IPS-11a (cell line): Measurements from ENCODE around the gene THOC2.
"Not testable (repeated sequence)": the region's sequence is repeated elsewhere in the genome, so short reads cannot be mapped to it uniquely, and the experiment has no call there.

Experiments used
- H3K4me3 ChIP-seq: one replicate; pipeline ENCODE4 v1.5.1; 2013; ENCODE audit warnings: low read depth, low read length, control low read depth

THOC2 gene, protein sequence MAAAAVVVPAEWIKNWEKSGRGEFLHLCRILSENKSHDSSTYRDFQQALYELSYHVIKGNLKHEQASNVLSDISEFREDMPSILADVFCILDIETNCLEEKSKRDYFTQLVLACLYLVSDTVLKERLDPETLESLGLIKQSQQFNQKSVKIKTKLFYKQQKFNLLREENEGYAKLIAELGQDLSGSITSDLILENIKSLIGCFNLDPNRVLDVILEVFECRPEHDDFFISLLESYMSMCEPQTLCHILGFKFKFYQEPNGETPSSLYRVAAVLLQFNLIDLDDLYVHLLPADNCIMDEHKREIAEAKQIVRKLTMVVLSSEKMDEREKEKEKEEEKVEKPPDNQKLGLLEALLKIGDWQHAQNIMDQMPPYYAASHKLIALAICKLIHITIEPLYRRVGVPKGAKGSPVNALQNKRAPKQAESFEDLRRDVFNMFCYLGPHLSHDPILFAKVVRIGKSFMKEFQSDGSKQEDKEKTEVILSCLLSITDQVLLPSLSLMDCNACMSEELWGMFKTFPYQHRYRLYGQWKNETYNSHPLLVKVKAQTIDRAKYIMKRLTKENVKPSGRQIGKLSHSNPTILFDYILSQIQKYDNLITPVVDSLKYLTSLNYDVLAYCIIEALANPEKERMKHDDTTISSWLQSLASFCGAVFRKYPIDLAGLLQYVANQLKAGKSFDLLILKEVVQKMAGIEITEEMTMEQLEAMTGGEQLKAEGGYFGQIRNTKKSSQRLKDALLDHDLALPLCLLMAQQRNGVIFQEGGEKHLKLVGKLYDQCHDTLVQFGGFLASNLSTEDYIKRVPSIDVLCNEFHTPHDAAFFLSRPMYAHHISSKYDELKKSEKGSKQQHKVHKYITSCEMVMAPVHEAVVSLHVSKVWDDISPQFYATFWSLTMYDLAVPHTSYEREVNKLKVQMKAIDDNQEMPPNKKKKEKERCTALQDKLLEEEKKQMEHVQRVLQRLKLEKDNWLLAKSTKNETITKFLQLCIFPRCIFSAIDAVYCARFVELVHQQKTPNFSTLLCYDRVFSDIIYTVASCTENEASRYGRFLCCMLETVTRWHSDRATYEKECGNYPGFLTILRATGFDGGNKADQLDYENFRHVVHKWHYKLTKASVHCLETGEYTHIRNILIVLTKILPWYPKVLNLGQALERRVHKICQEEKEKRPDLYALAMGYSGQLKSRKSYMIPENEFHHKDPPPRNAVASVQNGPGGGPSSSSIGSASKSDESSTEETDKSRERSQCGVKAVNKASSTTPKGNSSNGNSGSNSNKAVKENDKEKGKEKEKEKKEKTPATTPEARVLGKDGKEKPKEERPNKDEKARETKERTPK (N-terminal part only)

GRCh38 chrX:123732670-123733363, at the start of gene THOC2:
Gene THOC2 (minus strand): TSS chrX:123733052. CDS start chrX:123733022, 30 bp downstream.
- H3K4me3 ChIP-seq, result peak within 1 kb of the TSS; percentile 77

DNA sequence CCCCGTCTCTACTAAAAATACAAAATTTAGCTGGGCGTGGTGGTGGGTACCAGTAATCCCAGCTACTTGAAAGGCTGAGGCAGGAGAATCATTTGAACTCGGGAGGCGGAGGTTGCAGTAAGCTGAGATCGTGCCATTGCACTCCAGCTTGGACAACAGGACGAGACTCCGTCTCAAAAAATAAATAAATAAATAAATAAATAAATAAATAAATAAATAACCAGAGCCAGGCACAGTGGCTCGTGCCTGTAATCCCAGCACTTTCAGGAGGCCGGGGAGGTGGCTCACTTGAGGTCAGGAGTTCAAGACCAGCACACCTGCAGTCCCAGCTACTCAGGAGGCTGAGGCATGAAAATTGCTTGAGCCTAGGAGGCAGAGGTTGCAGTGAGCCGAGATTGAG, 48.9 kb upstream of the THOC2 start:
- H3K4me3 ChIP-seq, result not testable (repeated sequence)

GRCh38 chrX:123779908-123780396, 47.1 kb upstream of the THOC2 start:
- no peak overlapping the region for H3K4me3 ChIP-seq

- H3K4me3 ChIP-seq, result no peak overlapping the region
These were observed 40.6 kb upstream of the THOC2 start for GRCh38 chrX:123773258-123773988.

DNA sequence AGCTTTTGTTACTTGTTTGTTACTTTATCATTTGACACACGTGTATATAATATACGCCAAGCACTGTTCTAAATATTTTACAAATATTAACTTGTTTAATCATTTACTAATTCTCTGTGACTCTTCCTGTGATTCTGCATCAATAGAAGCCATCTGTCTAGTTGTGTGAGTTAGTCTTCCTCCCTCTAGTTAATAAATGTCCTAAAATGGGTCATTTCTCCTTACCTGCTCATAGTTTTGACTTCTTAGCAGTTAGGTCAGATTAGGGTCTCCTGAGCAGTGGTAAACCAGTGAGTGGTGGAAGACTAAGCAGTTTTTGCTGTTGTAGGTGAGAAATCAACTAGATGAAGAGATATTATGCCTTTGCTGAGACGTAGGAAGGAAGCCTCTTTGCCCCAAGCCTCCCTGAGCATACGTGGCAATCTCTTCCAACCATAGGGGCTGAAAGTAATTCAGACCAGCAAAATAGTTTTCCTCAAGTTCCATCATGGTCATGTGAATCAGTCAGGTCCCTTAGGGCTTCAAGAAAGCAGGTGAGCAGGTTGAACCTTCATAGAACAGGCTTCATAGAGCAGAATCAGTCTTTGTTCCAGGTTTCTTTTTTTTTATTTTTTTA, 38.7 kb upstream of the THOC2 start:
- no peak overlapping the region for H3K4me3 ChIP-seq

DNA sequence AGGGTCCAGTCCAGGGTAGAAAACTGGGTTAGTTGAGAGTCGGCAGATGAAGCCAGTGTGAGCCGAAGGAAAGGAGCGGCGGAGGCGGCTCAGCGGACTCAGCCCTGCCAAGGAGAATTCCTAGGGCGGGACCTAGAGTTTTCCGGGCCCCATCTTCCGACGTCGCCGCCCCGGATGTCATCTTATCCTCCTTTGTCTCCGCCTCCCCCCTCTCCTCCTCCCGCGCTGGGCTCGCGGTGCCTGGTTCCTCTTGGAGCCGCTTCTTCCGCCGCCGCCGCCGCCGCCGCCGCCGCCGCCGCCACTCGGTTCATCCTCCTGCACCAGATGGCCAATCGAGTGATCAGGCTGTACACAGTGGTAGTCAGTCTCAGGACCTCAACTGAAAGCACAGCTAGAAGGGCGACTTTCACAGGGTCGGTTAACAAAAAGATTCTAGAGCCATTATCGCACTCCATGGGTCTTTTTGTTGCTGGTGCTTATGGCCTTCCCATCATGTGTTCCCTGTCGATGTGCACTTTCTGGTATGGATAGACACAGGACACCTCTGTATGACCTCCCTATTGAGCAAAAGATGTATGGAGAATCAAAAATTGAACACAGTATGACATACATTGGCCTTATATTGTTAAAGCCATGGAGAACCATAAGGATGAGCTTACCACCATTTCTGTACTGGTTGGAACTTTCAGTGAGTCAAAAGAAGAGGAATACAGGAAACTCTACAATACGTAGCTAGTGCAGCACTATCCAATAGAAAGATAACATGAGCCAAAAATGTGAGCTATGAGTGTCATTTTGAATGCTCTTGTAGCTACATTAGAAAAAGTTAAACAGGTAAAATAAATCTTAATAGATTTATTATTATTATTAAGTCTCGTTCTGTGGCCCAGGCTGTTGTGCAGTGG, 32.4 kb upstream of the THOC2 start:
- peak overlapping the region; percentile 21 for H3K4me3 ChIP-seq

- not testable (repeated sequence) for H3K4me3 ChIP-seq
These were observed 27.0 kb upstream of the THOC2 start for GRCh38 chrX:123759849-123760248.

DNA sequence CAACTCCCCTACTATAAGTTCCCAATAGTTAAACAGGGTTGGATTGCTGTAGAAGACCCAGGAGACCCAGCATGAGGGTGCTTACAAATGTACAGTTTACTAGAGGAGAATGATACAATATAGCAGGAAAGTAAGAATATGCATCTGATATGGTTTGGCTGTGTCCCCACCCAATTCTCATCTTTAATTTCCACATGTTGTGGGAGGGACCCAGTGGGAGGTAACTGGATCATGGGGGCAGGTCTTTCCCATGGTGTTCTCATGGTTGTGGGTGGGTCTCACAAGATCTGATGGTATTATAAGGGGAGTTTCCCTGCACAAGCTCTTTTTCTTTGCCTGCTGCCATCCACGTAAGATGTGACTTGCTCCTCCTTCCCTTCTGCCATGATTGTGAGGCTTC, 24.9 kb upstream of the THOC2 start:
- not testable (repeated sequence) for H3K4me3 ChIP-seq

DNA sequence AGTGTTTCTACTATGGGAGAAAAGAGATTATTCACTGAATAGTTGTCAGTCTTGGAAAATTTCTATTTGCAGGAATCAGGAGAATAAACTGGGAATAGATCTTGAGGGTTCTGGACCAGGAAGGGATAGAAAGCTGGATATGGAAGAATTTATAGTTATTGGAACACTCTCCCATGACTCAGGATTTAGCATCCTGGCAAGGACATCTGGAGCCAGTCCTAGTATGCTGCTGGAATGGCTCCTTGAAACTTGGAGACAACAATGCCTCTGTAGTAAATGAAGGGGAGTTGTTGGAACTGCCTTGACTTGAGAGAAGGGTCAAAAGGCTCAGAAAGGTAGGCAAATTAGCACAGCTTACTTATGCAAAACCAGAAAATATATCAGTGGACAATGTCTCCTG, 23.5 kb upstream of the THOC2 start:
- no peak overlapping the region for H3K4me3 ChIP-seq

DNA sequence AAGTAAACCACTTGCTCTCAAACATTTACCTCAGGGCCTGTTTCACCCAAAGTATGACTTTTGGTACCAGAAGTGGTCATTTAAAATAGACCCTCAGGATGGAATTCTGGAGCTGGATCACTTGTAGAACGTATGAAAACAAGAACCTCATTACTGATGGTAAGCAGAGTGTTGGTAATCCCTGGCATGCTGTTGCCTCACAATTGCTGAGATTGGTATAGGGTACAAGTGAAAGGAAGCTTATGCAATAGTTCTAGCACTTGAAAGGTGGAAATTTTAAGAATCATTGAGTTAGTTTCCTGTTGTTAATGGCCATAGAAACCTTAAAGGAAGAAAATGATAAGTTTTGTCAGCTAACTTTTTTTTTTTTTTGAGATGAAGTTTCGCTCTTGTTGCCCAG, 22.3 kb upstream of the THOC2 start:
- no peak overlapping the region for H3K4me3 ChIP-seq

GRCh38 chrX:123753656-123754350, 21.0 kb upstream of the THOC2 start:
- no peak overlapping the region for H3K4me3 ChIP-seq

DNA sequence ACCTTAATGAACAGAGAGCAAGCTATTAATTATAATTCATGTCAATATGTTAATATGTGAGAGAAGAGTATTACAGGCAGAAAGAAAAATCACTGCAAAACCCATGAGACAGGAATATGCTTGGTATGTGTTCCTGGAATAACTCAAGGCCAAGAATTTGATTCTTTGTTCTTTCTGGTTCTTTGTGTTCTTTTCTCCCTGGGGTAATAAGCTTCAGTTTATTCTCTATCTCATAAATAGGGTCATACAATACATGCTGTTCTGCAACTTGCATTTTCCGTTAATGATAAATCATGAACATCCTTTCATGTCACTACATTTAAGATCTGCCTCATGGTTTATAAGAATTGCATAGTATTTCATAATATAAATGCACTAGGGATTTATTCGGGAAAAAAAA, 16.8 kb upstream of the THOC2 start:
- no peak overlapping the region for H3K4me3 ChIP-seq

DNA sequence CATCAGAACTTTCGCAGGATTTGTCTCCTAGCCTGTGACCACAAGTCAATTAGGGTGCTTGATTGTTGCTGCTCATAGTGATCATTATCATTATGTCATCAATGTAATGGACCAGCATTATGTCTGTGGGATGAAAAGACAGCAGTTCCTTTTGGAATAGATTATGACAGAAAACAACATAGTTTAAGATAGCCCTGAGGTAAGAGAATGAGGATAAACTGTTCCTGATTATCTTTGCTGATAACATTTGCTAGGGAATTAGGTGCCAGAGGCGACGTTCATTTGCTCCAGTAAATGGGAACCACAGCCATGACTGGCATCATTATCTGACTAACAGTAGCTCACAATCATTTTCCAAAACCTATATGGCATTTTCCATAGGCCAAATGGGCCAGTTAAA, 12.7 kb upstream of the THOC2 start:
- H3K4me3 ChIP-seq, result no peak overlapping the region

- no peak overlapping the region for H3K4me3 ChIP-seq
These were observed 10.5 kb upstream of the THOC2 start for GRCh38 chrX:123743312-123743711.

DNA sequence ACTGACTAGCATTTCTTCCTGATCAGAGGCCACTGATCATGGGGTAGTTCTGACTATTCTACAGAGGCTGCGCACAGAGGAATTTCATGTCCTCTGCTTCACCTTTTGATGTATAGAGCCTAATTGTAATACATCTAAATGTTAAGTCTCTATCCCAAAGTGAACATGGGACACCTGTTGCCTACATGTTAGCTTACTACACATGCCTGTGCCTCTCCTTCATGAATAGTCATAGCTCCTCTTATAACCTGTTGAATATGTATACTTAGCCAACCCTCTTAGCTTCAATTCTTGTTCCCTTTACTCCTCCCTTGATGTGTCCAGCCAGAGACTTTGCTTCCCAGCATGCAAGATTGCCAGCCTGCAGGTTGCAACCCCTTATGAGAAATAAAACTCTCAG, 9.6 kb upstream of the THOC2 start:
- no peak overlapping the region for H3K4me3 ChIP-seq

DNA sequence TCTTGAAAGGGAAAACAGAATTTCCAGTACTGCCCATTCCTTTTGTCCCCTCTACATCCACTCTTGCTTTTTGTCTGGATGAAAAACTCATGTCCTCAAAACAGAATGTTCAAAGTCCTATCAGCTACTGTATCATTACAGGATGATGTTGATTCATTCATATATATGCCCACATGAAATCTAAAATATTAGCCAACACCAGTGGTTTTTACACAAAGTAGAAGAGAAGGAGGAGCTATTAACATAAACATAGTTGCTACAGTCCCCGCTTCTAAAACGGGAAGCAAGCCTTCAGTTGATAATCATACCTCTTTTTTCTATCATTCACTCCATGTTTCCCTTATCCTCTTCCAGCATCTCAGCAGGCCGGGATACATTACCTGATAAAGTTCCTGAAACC, 7.7 kb upstream of the THOC2 start:
- H3K4me3 ChIP-seq, result no peak overlapping the region

GRCh38 chrX:123740006-123740405, 7.2 kb upstream of the THOC2 start:
- H3K4me3 ChIP-seq, result no peak overlapping the region

GRCh38 chrX:123739474-123739873, 6.6 kb upstream of the THOC2 start:
- no peak overlapping the region for H3K4me3 ChIP-seq
